ENCODE results near the gene LCK. TPM values are rescaled to one million over a fixed set of nuclear protein-coding genes. Genes with fewer than 3 reads are reported as not detected.
A peak's percentile ranks its signal among the peaks of the same experiment; 100 is the strongest.

LCK gene
- total RNA-seq, 2 donors from 2014 or later: 66.4 to 140 TPM

DNA sequence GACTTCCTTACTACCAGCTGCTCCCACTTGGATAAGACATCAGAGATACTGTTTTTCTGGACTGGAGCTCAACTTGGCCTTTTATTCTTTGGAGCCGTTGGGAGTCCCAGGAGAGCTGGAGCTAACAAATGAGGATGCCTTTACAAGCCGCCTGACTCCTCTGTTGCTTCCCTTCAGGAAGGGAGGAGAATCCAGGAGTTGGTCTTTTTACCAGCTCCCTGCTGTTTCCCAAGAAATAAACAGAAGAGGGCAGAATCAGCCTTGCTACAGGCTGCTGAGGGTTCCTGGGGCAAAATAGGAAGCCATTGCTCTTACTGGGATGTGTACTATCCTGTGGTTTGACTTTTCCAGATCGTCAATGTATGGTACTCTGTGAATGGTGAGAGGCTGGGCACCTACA lies 27.4 kb upstream of the LCK start:
- ATAC-seq: no peak
- H3K27me3 Mint-ChIP-seq: no peaks in the 10 kb centered on the region
- H3K9me3 Mint-ChIP-seq: no peaks in the 10 kb centered on the region
- peaks cover 13% of the 10 kb centered on the region for H3K36me3 Mint-ChIP-seq
- H3K4me1 Mint-ChIP-seq (ENCODE audit: low read depth in 2 of 2): peaks cover 28 to 31% of the 10 kb centered on the region in 2 donors
- H3K27ac Mint-ChIP-seq: peak overlapping the region; percentile 86 to 95
- no peak for DNase-seq (ENCODE audit: low spot score)
- peak overlapping the region; percentile 90 for H3K4me3 Mint-ChIP-seq

DNA sequence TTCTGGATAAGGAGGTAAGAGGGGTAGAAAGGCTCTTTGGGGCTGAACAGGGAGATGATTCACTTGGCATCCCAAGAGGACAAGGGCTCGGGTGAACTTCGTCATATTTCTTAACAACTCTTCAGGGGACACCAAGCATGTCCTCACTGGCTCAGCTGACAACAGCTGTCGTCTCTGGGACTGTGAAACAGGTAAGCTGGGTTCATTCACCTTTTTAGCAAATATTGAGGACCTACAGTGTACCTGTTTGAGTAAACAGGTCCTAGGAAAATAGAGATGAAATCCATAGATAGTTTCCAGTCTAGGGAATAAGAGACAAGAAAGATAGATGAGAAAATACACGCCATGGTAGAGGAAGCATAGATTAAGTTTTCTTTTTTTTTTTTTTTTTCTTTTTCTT lies 26.8 kb upstream of the LCK start:
- H3K36me3 Mint-ChIP-seq: peaks cover 13% of the 10 kb centered on the region
- peak overlapping the region; percentile 86 to 95 for H3K27ac Mint-ChIP-seq

DNA sequence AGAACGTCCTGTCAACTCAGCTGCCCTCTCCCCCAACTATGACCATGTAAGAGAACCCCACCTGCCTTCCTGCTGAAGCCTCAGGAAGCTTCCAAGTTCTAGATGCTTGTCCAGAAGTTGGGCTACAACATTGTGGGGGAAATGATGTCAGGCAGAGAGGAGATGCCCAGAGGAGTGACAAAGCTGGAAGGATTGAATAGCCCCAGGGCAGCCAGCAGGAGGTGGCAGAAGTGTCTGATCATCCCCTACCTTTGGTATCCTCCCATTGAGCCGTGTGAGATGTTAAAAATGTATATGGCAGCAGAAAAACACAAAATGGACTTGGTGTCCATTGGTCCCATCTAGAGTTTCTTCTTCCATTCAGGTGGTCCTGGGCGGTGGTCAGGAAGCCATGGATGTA lies 22.3 kb upstream of the LCK start:
- H3K36me3 Mint-ChIP-seq: peaks cover 19% of the 10 kb centered on the region
- DNase-seq (ENCODE audit: low spot score) (no peak), ATAC-seq (no peak)
- no peak overlapping the region for H3K4me3 Mint-ChIP-seq
- no peak overlapping the region for H3K27ac Mint-ChIP-seq
- H3K4me1 Mint-ChIP-seq (ENCODE audit: low read depth in 2 of 2): peaks cover 12 to 20% of the 10 kb centered on the region in 2 donors
- H3K9me3 Mint-ChIP-seq: no peaks in the 10 kb centered on the region
- H3K27me3 Mint-ChIP-seq: no peaks in the 10 kb centered on the region

More for the DNA sequence above, 26.8 kb upstream of the LCK start:
- ATAC-seq (no peak), DNase-seq (ENCODE audit: low spot score) (no peak)
- H3K4me3 Mint-ChIP-seq: peak overlapping the region; percentile 90
- H3K27me3 Mint-ChIP-seq: no peaks in the 10 kb centered on the region
- peaks cover 30 to 31% of the 10 kb centered on the region in 2 donors for H3K4me1 Mint-ChIP-seq (ENCODE audit: low read depth in 2 of 2)
- H3K9me3 Mint-ChIP-seq: no peaks in the 10 kb centered on the region

DNA sequence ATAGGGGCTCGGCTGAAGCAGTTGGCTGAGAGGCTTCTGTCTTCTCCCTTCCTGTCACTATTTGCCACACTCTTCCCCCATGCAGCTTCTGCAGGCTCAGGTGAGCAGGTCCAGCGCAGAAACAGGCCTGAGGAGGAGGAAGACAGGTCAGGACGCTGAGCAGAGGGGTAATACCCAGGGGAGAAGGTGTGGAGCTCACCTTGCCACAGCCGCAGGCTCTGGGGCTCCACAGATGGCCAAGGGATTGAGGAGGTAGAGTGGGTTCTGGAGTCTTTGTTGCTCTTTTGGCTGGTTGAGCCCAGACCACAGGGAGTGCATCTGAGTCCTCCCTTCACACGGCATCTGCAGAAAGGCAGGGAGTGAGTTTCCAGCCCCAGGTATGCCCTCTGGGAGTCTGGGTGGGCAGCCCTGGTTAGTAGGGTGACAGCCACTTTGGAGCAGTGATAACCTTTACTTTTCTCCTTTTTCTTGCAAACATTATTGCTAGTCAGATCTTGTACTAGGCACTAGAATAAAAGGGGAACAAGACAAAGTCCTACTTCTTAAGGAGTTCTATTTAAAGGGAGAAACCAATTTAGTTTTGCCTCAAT lies 19.1 kb upstream of the LCK start:
- Mint-ChIP-seq H3K27ac (no peak overlapping the region), H3K27me3 (no peaks in the 10 kb centered on the region), H3K4me1 (ENCODE audit: low read depth in 2 of 2) (peaks cover 5 to 9% of the 10 kb centered on the region in 2 donors), H3K9me3 (no peaks in the 10 kb centered on the region), H3K36me3 (peaks cover 15% of the 10 kb centered on the region), H3K4me3 (no peak overlapping the region)
- ATAC-seq (no peak), DNase-seq (ENCODE audit: low spot score) (no peak)

DNA sequence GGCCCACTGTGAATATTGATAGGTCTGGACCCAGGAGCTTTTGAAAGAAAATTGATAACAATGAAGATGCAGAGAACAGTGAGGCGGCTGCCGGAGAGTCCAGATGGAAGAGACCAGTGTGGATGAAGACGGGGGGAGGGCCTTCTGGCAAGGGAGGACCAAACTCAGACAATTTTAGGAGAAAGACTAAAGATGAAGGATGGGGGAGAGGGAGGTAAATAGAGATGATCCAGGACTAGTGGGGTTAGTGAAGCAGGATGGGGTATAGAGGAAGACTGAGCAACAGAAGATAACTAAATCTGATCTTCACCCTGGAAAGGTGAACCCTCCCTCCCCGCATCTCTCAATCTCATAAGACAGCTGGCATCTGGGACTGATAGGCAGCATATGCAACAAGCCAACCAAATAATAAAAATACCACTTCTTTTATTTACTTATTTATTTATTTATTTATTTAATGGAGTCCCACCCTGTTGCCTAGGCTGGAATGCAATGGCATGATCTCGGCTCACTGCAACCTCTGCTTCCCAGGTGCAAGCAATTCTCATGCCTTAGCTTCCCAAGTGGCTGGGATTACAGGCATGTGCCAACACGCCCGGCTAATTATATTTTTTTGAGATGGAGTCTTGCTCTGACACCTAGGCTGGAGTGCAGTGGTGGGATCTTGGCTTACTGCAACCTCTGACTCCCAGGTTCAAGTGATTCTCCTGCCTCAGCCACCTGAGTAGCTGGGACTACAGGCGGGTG lies 18.3 kb upstream of the LCK start:
- peaks cover 1 to 4% of the 10 kb centered on the region in 2 donors for H3K4me1 Mint-ChIP-seq (ENCODE audit: low read depth in 2 of 2)
- no peaks in the 10 kb centered on the region for H3K9me3 Mint-ChIP-seq
- no peak overlapping the region for H3K4me3 Mint-ChIP-seq
- DNase-seq (ENCODE audit: low spot score) (no peak), ATAC-seq (no peak)
- no peaks in the 10 kb centered on the region for H3K27me3 Mint-ChIP-seq
- H3K27ac Mint-ChIP-seq: no peak overlapping the region
- peaks cover 10% of the 10 kb centered on the region for H3K36me3 Mint-ChIP-seq

DNA sequence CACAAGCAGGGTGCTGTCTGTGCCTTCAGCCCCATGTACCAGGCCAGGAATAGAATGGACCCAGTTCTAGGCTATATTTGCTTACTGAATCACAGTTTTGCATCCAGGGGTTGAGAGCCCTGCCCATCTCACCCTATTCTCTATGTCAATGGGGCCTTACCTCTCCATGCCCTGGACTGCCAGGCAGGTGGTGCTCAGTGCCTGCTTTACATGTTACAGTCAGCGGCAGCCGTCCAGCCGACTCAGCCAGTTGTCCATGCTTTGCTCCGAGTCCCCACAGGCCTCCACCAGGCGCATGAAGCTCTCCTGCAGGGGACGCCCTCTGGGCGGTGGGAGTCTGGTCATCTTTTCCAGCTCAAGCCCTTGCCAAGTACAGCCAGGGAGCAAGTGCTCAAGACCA lies 16.3 kb upstream of the LCK start:
- DNase-seq (ENCODE audit: low spot score): no peak
- Mint-ChIP-seq H3K27ac (no peak overlapping the region), H3K9me3 (no peaks in the 10 kb centered on the region), H3K36me3 (peaks cover 6% of the 10 kb centered on the region), H3K4me3 (no peak overlapping the region), H3K27me3 (no peaks in the 10 kb centered on the region), H3K4me1 (ENCODE audit: low read depth in 2 of 2) (no peaks in the 10 kb centered on the region)
- peak in 1 of 2 donors; percentile 24 for ATAC-seq

DNA sequence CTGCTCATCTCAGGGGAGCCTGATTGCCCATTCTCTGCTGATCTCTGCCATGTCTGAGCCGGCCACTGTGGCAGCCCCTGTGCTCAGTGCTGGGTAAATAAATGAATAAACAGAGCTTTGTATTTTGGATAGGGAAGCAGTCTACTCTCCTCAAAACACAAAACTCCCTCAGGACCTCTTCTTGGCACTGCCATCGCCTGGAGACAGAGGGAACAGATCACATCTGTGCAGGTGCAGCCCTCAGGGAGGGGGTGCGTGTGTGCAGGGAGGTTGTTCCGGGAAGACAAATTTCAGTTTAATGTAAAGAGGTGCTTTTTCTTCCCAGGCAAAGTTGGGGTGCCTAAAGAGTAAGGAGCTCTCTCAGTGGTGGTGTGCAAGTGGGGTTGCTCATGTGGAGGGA lies 11.7 kb upstream of the LCK start:
- Mint-ChIP-seq H3K9me3 (no peaks in the 10 kb centered on the region), H3K4me1 (ENCODE audit: low read depth in 2 of 2) (peaks cover 0 to 13% of the 10 kb centered on the region in 2 donors), H3K36me3 (no peaks in the 10 kb centered on the region), H3K27ac (no peak overlapping the region), H3K27me3 (no peaks in the 10 kb centered on the region), H3K4me3 (peak overlapping the region; percentile 82)
- ATAC-seq: no peak
- DNase-seq (ENCODE audit: low spot score): no peak

DNA sequence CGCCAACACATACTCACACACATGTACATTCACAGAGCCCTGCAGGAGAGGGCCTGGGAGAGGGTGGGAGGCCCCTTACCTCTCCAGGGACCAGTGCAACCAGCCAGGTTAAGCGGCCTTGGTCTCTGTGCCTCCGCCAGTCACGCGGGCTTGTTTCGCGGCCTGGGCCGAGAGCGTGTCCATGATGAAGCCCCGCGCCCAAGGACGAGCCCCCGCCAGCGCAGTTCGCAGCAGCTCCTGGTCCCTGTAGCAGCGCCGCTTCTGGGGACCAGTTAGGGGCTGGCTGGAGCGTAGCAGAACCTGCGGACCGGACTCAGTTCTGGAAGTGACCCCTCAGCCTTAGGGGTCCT lies 11.3 kb upstream of the LCK start:
- no peak for DNase-seq (ENCODE audit: low spot score)
- H3K27ac Mint-ChIP-seq: peak overlapping the region in 1 of 2 donors; percentile 69
- no peak for ATAC-seq

DNA sequence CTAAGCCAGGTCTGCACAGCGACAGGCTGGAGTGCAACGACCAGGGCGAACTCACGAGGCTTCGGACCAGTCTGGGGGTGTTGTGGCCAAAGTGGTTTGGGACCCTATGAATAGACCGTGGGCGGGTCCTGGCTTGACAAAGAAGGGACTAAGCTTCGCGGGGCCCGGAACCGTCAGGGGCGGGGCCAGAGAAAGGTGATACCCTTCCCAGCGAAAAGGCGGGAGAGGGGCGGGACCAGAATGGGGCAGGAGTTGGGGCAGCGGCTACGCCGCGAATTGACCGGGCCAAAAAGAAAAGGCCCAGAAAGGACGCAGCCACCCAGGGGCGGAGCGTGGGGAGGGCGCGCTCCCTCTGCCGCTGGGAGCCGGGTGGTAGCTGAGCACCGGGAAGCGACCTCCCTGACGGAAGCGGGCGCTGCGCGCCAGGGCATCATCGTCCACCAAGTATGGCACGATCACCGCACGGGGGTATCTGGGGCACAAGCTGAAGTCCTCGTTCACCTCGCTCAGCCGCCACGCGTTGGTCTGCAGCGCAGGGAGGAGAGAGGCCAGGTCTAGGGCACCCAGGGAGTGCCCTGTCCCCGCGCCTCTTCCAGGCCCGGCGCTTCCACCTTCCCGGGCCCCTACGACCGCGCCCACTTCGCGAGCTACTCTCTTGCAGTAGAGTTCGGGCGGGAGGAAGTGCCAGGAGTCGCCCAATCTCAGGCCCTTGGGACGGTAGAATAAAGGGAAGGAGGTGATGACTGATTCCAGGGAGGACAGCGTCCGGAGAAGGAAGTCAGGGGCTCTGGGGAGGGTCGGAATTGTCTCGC lies 10.7 kb upstream of the LCK start:
- Mint-ChIP-seq H3K4me3 (peak overlapping the region; percentile 82), H3K4me1 (ENCODE audit: low read depth in 2 of 2) (peaks cover 0 to 13% of the 10 kb centered on the region in 2 donors), H3K9me3 (no peaks in the 10 kb centered on the region), H3K36me3 (no peaks in the 10 kb centered on the region), H3K27ac (peak overlapping the region in 1 of 2 donors; percentile 69), H3K27me3 (no peaks in the 10 kb centered on the region)
- DNase-seq (ENCODE audit: low spot score): peak; percentile 72
- ATAC-seq: peak; percentile 69 to 74

More for the DNA sequence above, 11.3 kb upstream of the LCK start:
- Mint-ChIP-seq H3K27me3 (no peaks in the 10 kb centered on the region), H3K4me1 (ENCODE audit: low read depth in 2 of 2) (peaks cover 0 to 13% of the 10 kb centered on the region in 2 donors), H3K9me3 (no peaks in the 10 kb centered on the region), H3K36me3 (no peaks in the 10 kb centered on the region), H3K4me3 (peak overlapping the region; percentile 82)

DNA sequence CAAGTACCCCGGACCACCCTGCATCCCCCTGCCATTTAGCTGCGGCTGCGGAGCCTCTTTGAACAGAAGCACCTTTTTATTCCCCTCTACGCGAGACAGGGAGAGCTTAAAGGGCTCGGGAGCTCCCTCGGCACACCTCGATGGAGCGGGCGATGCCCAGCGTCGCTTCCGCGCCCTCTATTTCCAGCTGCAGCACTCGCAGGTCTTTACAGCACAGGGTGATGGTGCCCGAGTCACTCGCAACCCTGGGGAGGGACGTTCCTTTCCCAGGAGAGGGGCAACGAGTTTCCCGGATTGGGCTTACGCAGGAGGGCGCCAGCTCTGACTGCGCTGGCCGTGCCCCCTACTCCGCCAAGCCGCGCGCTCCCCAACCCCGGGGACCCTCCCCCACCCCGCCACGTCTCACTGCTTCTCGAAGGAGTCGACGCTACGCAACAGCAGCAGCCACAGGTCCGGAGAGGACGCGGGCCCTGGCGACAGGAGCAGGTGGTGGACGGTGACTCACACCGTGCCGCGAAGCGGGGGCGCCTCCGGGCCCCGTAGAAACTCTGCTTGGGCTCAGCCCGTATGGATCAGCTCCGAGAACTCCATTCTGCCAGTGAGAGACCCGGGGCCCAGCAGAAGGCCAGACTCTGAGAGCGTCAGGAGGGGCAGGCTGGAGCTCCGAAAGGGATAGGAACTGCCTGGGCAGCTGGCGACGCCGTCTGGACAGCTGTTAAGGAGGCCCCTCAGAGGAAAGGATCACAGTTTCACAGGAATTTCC lies 9.9 kb upstream of the LCK start:
- ATAC-seq: peak; percentile 81 to 86

DNA sequence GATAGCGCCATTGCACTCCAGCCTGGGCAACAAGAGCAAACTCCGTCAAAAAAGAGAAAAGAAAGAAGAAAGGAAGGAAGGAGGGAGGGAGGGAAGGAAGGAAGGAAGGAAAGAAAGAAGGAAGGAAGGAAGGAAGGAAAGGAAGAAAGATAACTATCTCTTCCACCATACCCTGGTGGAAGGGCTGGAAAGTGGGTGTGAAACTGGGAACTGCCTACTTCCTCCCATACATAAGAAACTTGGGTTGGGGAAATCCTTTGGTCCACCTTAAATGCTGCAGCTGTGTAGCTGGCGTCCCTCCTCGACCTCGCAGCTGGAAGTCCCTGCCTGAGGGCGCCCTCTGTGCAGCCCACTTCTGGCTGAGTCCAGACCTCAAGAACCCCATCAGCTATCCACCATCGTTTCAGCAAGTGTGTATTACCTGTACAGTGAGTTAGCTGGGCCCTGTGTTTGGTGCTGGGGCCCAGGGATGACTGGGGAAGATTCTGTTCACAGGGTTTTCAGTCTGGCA lies 8.7 kb upstream of the LCK start:
- no peak for DNase-seq (ENCODE audit: low spot score)
- Mint-ChIP-seq H3K4me1 (ENCODE audit: low read depth in 2 of 2) (peaks cover 0 to 13% of the 10 kb centered on the region in 2 donors), H3K9me3 (no peaks in the 10 kb centered on the region), H3K36me3 (no peaks in the 10 kb centered on the region), H3K4me3 (no peak overlapping the region), H3K27ac (no peak overlapping the region), H3K27me3 (no peaks in the 10 kb centered on the region)
- no peak for ATAC-seq

More for the DNA sequence above, 9.9 kb upstream of the LCK start:
- Mint-ChIP-seq H3K4me1 (ENCODE audit: low read depth in 2 of 2) (peaks cover 0 to 13% of the 10 kb centered on the region in 2 donors), H3K36me3 (no peaks in the 10 kb centered on the region), H3K4me3 (peak overlapping the region; percentile 82), H3K27ac (peak overlapping the region; percentile 23 to 69), H3K27me3 (no peaks in the 10 kb centered on the region), H3K9me3 (no peaks in the 10 kb centered on the region)
- no peak for DNase-seq (ENCODE audit: low spot score)

DNA sequence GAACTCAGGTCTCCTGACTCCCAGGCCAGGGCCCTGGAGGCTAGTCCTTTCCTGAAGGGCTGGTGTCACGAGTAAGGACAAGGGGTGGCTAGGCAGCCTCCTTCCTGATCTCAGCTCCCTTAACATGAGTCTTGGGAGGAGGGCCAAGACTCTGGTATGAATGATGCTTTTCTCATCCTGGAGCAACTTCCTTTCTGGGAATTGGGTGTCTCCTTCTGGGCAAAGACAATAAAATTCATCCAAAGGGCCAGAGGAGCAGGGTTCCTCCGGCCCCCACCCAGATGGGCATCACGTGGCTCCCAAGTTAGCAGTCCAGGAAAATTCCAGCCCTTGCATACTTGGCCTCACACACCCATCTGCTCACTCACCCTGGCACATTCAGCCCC lies 4.2 kb upstream of the LCK start, which contains the start of gene FAM167B:
Gene FAM167B (plus strand): TSS at position 335 of the 386 bp plus-strand sequence. CDS start 200 bp downstream, outside the sequence.
- H3K27me3 Mint-ChIP-seq: no peaks in the 10 kb centered on the region
- H3K4me3 Mint-ChIP-seq: peak within 1 kb of the TSS; percentile 98
- ATAC-seq (no peak), DNase-seq (ENCODE audit: low spot score) (no peak)
- peaks cover 34% of the 10 kb centered on the region in 2 donors for H3K4me1 Mint-ChIP-seq (ENCODE audit: low read depth in 2 of 2)
- no peaks in the 10 kb centered on the region for H3K9me3 Mint-ChIP-seq
- H3K27ac Mint-ChIP-seq: peak within 1 kb of the TSS; percentile 91 to 98
- peaks cover 3% of the 10 kb centered on the region for H3K36me3 Mint-ChIP-seq

DNA sequence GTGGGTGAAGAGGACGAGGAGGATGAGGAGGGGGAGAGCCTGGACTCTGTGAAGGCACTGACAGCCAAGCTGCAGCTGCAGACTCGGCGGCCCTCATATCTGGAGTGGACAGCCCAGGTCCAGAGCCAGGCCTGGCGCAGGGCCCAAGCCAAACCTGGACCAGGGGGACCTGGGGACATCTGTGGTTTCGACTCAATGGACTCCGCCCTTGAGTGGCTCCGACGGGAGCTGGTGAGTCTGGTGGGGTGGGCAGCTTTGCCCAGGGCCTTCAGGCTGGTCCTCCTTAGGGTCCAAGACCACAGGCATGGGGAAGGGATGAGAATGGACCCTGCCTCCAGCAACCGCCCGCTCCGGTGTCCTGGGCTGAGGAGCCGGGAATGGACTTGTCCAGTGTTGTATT lies 3.6 kb upstream of the LCK start:
- Mint-ChIP-seq H3K27me3 (no peaks in the 10 kb centered on the region), H3K36me3 (peaks cover 4% of the 10 kb centered on the region), H3K9me3 (no peaks in the 10 kb centered on the region), H3K27ac (peak overlapping the region; percentile 91 to 98), H3K4me1 (ENCODE audit: low read depth in 2 of 2) (peaks cover 35 to 40% of the 10 kb centered on the region in 2 donors), H3K4me3 (peak overlapping the region; percentile 98)
- no peak for ATAC-seq
- no peak for DNase-seq (ENCODE audit: low spot score)
